ENCODE results near the gene PRAMEF11.
"Not testable (repeated sequence)": the region's sequence is repeated elsewhere in the genome, so short reads cannot be mapped to it uniquely, and the experiment has no call there.

Gene PRAMEF11

GRCh38 chr1:12831310-12831709 is at the start of gene PRAMEF11:
TSS of gene PRAMEF11 (minus strand) at chr1:12831410. CDS start at chr1:12828789, 2,621 bp downstream.
- DNase-seq (ENCODE audit: low read depth in 2 of 2): not testable (repeated sequence)

- not testable (repeated sequence) for DNase-seq (ENCODE audit: low read depth in 2 of 2)
These were observed 47.2 kb upstream of the PRAMEF11 start for GRCh38 chr1:12878453-12878852.

- not testable (repeated sequence) for DNase-seq (ENCODE audit: low read depth in 2 of 2)
These were observed 32.1 kb upstream of the PRAMEF11 start for GRCh38 chr1:12863131-12863880.

- not testable (repeated sequence) for DNase-seq (ENCODE audit: low read depth in 2 of 2)
These were observed 25.6 kb upstream of the PRAMEF11 start, which contains the start of gene PRAMEF2 for GRCh38 chr1:12856786-12857185. TSS of gene PRAMEF2 (plus strand) at chr1:12857086. CDS start at chr1:12859010, 1,924 bp downstream.

GRCh38 chr1:12851779-12852178 is 20.6 kb upstream of the PRAMEF11 start:
- DNase-seq (ENCODE audit: low read depth in 2 of 2): no peak

- not testable (repeated sequence) for DNase-seq (ENCODE audit: low read depth in 2 of 2)
These were observed 17.4 kb upstream of the PRAMEF11 start, which contains the start of gene HNRNPCL1 for GRCh38 chr1:12848620-12849019. TSS of gene HNRNPCL1 (minus strand) at chr1:12848720. CDS start at chr1:12848289, 431 bp downstream.

GRCh38 chr1:12833251-12833650 is 2.0 kb upstream of the PRAMEF11 start:
- DNase-seq (ENCODE audit: low read depth in 2 of 2): not testable (repeated sequence)

GRCh38 chr1:12819061-12819460 is 12.1 kb downstream of the PRAMEF11 start:
- DNase-seq (ENCODE audit: low read depth in 2 of 2): not testable (repeated sequence)

GRCh38 chr1:12811409-12811784 is 19.8 kb downstream of the PRAMEF11 start:
- DNase-seq (ENCODE audit: low read depth in 2 of 2): no peak

- no peak for DNase-seq (ENCODE audit: low read depth in 2 of 2)
These were observed 20.4 kb downstream of the PRAMEF11 start for GRCh38 chr1:12810691-12811408.

- DNase-seq (ENCODE audit: low read depth in 2 of 2): no peak
These were observed 21.3 kb downstream of the PRAMEF11 start for GRCh38 chr1:12809933-12810332.

GRCh38 chr1:12799730-12800129 is 31.5 kb downstream of the PRAMEF11 start:
- no peak for DNase-seq (ENCODE audit: low read depth in 2 of 2)

- no peak for DNase-seq (ENCODE audit: low read depth in 2 of 2)
These were observed 32.3 kb downstream of the PRAMEF11 start for GRCh38 chr1:12798911-12799310.

GRCh38 chr1:12791097-12791496 is 40.1 kb downstream of the PRAMEF11 start, which contains the start of gene PRAMEF1:
TSS of gene PRAMEF1 (plus strand) at chr1:12791397. CDS start at chr1:12793228, 1,831 bp downstream.
- DNase-seq (ENCODE audit: low read depth in 2 of 2): not testable (repeated sequence)

GRCh38 chr1:12784729-12785128 is 46.5 kb downstream of the PRAMEF11 start:
- DNase-seq (ENCODE audit: low read depth in 2 of 2): not testable (repeated sequence)

GRCh38 chr1:12783783-12784182 is 47.4 kb downstream of the PRAMEF11 start:
- DNase-seq (ENCODE audit: low read depth in 2 of 2): not testable (repeated sequence)

GRCh38 chr1:12781488-12781887 is 49.7 kb downstream of the PRAMEF11 start:
- not testable (repeated sequence) for DNase-seq (ENCODE audit: low read depth in 2 of 2)

GRCh38 chr1:12778907-12779306 is 52.3 kb downstream of the PRAMEF11 start:
- no peak for DNase-seq (ENCODE audit: low read depth in 2 of 2)

GRCh38 chr1:12778061-12778460 is 53.1 kb downstream of the PRAMEF11 start:
- no peak for DNase-seq (ENCODE audit: low read depth in 2 of 2)

- no peak for DNase-seq (ENCODE audit: low read depth in 2 of 2)
These were observed 54.2 kb downstream of the PRAMEF11 start for GRCh38 chr1:12776801-12777557.

- no peak for DNase-seq (ENCODE audit: low read depth in 2 of 2)
These were observed 55.8 kb downstream of the PRAMEF11 start for GRCh38 chr1:12775443-12775842.
